Measurements from ENCODE around the gene DACH2. TPM values are rescaled to one million over a fixed set of nuclear protein-coding genes. Genes with fewer than 3 reads are reported as not detected.

Gene DACH2
- total and polyA plus RNA-seq, 8 donors, result 0.06 to 2.7 (median 0.25) TPM

- Histone ChIP-seq H3K9me3 (no peaks in the 10 kb centered on the region), H3K36me3 (no peaks in the 10 kb centered on the region), H3K4me1 (no peaks in the 10 kb centered on the region), H3K4me3 (no peak overlapping the region), H3K27me3 (no peaks in the 10 kb centered on the region), H3K27ac (no peak overlapping the region)
- intact Hi-C loops (cut with DNase I), result no loop called here
- FAIRE-seq, result no peak
- DNase-seq, result no peak
- ATAC-seq, result no peak
- TF ChIP-seq CTCF (IDR thresholded peaks at IDR 0.05), result no peak
- 39 to 46% methylated on average over 2 of the region's 2 CpGs for WGBS, 2 donors
Observed at GRCh38 chrX:86829786-86830185, 681.5 kb downstream of the DACH2 start.

- no peak for TF ChIP-seq CTCF (IDR thresholded peaks at IDR 0.05)
- ATAC-seq (no peak), FAIRE-seq (no peak), DNase-seq (no peak)
- H3K27me3 ChIP-seq, result no peaks in the 10 kb centered on the region
- no peak overlapping the region for H3K27ac ChIP-seq
- no peaks in the 10 kb centered on the region for H3K4me1 ChIP-seq
- intact Hi-C loops (cut with DNase I), result no loop called here
- H3K9me3 ChIP-seq, result no peaks in the 10 kb centered on the region
- H3K4me3 ChIP-seq, result no peak overlapping the region
- H3K36me3 ChIP-seq, result no peaks in the 10 kb centered on the region
Observed at GRCh38 chrX:86830685-86831084, 682.4 kb downstream of the DACH2 start.

- no peaks in the 10 kb centered on the region for H3K36me3 ChIP-seq
- WGBS, 2 donors, result 21 to 27% methylated on average over 3 of the region's 3 CpGs
- ATAC-seq (no peak), FAIRE-seq (no peak), DNase-seq (no peak)
- H3K4me3 ChIP-seq, result no peak overlapping the region
- no peaks in the 10 kb centered on the region for H3K4me1 ChIP-seq
- H3K27ac ChIP-seq, result no peak overlapping the region
- no peaks in the 10 kb centered on the region for H3K9me3 ChIP-seq
- intact Hi-C loops (cut with DNase I), result no loop called here
- H3K27me3 ChIP-seq, result no peaks in the 10 kb centered on the region
- no peak for TF ChIP-seq CTCF (IDR thresholded peaks at IDR 0.05)
Observed at GRCh38 chrX:86845101-86845500, 696.9 kb downstream of the DACH2 start.

Other genes with a start within 250 kb of the DACH2 start
- 10 to 100 TPM in 1 of 6 donors, 1 to 10 TPM in 5; 5.1 to 10.6 (median 7.9) TPM for gene CHM, start 100.9 kb upstream of the DACH2 start, total RNA-seq
- 10 to 100 TPM in 1 of 2 donors, 1 to 10 TPM in 1; 3.9 to 10.7 TPM for gene CHM, start 100.9 kb upstream of the DACH2 start, polyA plus RNA-seq

Data from pancreas (tissue), 10 donors.